Activated CD8-positive, alpha-beta memory T cell treated with anti-CD3 and anti-CD28 coated beads for 1 hour (primary cell): ENCODE measurements around the gene MADD.

Experiments
- DNase-seq, 2 donors: peaks; one replicate each; pipeline ENCODE4 v3.0.0-alpha.2; 2020; ENCODE audit warnings: low read depth in 1 of 2; ENCODE audit errors: extremely low read depth in 1 of 2

MADD gene

DNA sequence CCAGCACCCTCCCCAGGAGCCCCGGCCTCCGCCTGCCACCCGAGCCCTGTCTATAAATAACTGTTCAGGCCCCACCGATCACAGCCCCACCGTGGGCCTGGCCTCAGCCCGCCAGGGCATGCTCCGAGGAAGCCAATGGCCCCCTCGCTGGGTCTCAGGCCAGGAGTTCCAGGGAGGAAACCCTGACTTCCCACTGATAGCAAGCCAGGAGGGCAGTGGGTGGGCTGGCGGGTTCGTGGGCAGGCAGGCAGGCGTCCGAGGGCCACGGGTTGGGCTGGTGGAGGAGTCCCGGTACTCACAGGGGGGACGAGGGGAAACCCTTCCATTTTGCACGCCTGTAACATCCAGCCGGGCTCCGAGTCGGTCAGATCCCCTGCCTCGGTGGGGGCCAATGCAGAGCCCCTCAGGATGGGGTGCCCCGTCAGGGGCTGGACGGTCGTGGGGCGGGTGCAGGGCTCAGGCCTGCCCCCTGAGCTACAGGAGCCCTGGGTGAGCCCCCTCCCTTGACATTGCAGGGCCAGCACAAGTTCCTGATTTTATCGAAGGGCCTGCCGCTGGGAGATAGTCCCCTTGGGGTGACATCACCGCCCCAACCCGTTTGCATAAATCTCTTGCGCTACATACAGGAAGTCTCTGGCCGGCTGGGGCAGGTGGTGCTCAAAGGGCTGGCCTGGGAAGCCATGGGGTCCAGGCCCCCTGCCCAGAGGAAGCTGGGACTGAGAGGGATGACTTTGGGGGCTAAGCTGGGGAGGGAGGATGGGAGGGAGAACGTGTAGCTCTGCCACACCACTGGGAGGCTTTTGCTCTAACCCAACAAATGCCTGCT lies 108.3 kb downstream of the MADD start, which contains the start of gene SPI1:
SPI1 (minus strand) TSS at position 538 of the 826 bp plus-strand sequence; CDS start at position 344, 194 bp downstream.
- DNase-seq = no peak

DNA sequence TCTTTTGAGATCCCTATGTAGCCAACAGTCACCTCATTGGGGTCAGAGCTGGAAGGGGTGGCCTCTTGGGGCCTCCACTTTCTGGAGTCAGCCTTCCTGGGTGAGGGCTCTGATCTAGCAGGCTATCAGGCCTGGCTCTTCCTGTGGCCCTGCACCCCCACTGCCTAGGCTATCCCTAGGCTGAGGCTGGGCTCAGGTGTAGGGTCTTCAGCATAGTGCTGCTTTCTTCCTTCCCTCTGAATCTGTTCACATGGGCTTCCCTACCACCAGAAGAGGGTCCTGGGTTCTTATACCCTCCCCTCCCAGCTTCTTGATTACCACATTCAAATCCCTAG lies 108.9 kb downstream of the MADD start:
- no peak for DNase-seq

DNA sequence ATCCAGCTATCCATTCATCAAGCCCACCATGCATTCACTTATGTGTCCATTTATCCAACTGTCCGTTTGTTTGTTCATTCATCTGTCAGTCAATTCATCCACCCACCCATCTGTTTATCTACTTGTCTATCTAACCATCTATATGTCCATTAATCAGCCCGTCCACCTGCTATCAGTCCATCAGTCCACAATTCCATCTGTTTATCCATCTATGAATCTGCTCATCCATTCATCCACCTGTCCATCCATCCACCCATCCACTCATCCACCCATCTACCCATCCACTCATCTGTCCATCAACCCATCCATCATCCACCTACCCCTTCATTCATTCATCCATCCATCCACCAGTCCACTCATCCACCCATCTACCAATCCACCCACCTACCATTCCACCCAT lies 109.4 kb downstream of the MADD start:
- no peak for DNase-seq
